ENCODE results near the gene SLC12A2. TPM values are rescaled to one million over a fixed set of nuclear protein-coding genes. Genes with fewer than 3 reads are reported as not detected.

SLC12A2 gene
- polyA plus RNA-seq, 1 donor (not counting 4 experiments of a cell fraction or from before 2014, with no cell fraction given), result 15.5 TPM

GRCh38 chr5:128146671-128147070 lies 63.1 kb downstream of the SLC12A2 start:
- TF ChIP-seq CTCF (optimal IDR thresholded peaks at IDR 0.05 in 1 of 3, IDR thresholded peaks at IDR 0.05 in 1 of 3, conservative IDR thresholded peaks at IDR 0.05 in 1 of 3; ENCODE audit: extremely low read depth in 1 of 3, insufficient read depth in 2 of 3, low read length in 3 of 3), result no peak
- TF ChIP-seq EZH2 (IDR thresholded peaks at IDR 0.05; ENCODE audit: low read length), result no peak
- Histone ChIP-seq H3K9me3 (ENCODE audit: control insufficient read depth, low read depth, low read length) (no peaks in the 10 kb centered on the region), H3K4me3 (ENCODE audit: control insufficient read depth in 2 of 3, extremely low read depth in 1 of 3, insufficient read depth in 2 of 3, low read depth in 1 of 3, low read length in 3 of 3) (no peak overlapping the region), H3K9me1 (ENCODE audit: control insufficient read depth, extremely low read depth, insufficient read depth, low read length) (no peaks in the 10 kb centered on the region), H4K20me1 (ENCODE audit: control insufficient read depth, extremely low read depth, insufficient read depth, low read length) (no peaks in the 10 kb centered on the region), H3K36me3 (ENCODE audit: control insufficient read depth in 2 of 2, extremely low read depth in 1 of 2, insufficient read depth in 2 of 2, low read length in 2 of 2) (peaks cover 0 to under 1% of the 10 kb centered on the region in 2 experiments), H2AFZ (ENCODE audit: control insufficient read depth, low read length) (no peak overlapping the region), H3K9ac (ENCODE audit: control insufficient read depth, extremely low read depth, insufficient read depth, low read length) (no peak overlapping the region), H3K79me2 (ENCODE audit: control insufficient read depth, insufficient read depth, low read length) (no peaks in the 10 kb centered on the region), H3K4me2 (ENCODE audit: control insufficient read depth, extremely low read depth, insufficient read depth, low read depth, low read length) (no peak overlapping the region), H3K27ac (ENCODE audit: control insufficient read depth, insufficient read depth, low read length) (no peak overlapping the region), H3K27me3 (ENCODE audit: control insufficient read depth, extremely low read depth, insufficient read depth, low read length) (no peaks in the 10 kb centered on the region), H3K4me1 (ENCODE audit: control insufficient read depth, extremely low read depth, insufficient read depth, low read length) (no peaks in the 10 kb centered on the region)
- FAIRE-seq (peak; percentile 9), DNase-seq (ENCODE audit: low read depth, low spot score) (no peak)
- dilution Hi-C loops (cut with MboI; ENCODE audit: extremely low pct_ligation_motif_present, low sequenced_read_pairs), result no loop called here

- H3K4me1 ChIP-seq (ENCODE audit: control insufficient read depth, extremely low read depth, insufficient read depth, low read length), result no peaks in the 10 kb centered on the region
- FAIRE-seq (no peak), DNase-seq (ENCODE audit: low read depth, low spot score) (no peak)
- H3K9me3 ChIP-seq (ENCODE audit: control insufficient read depth, low read depth, low read length), result no peaks in the 10 kb centered on the region
- no peak for TF ChIP-seq CTCF (optimal IDR thresholded peaks at IDR 0.05 in 1 of 3, IDR thresholded peaks at IDR 0.05 in 1 of 3, conservative IDR thresholded peaks at IDR 0.05 in 1 of 3; ENCODE audit: extremely low read depth in 1 of 3, insufficient read depth in 2 of 3, low read length in 3 of 3)
- no peak for TF ChIP-seq EZH2 (IDR thresholded peaks at IDR 0.05; ENCODE audit: low read length)
- H3K27me3 ChIP-seq (ENCODE audit: control insufficient read depth, extremely low read depth, insufficient read depth, low read length), result no peaks in the 10 kb centered on the region
- no peak overlapping the region for H3K27ac ChIP-seq (ENCODE audit: control insufficient read depth, insufficient read depth, low read length)
- dilution Hi-C loops (cut with MboI; ENCODE audit: extremely low pct_ligation_motif_present, low sequenced_read_pairs), result no loop called here
- no peak overlapping the region for H3K9ac ChIP-seq (ENCODE audit: control insufficient read depth, extremely low read depth, insufficient read depth, low read length)
- no peak overlapping the region for H3K4me2 ChIP-seq (ENCODE audit: control insufficient read depth, extremely low read depth, insufficient read depth, low read depth, low read length)
- H3K79me2 ChIP-seq (ENCODE audit: control insufficient read depth, insufficient read depth, low read length), result no peaks in the 10 kb centered on the region
- H3K9me1 ChIP-seq (ENCODE audit: control insufficient read depth, extremely low read depth, insufficient read depth, low read length), result no peaks in the 10 kb centered on the region
- H4K20me1 ChIP-seq (ENCODE audit: control insufficient read depth, extremely low read depth, insufficient read depth, low read length), result no peaks in the 10 kb centered on the region
- H3K4me3 ChIP-seq (ENCODE audit: control insufficient read depth in 2 of 3, extremely low read depth in 1 of 3, insufficient read depth in 2 of 3, low read depth in 1 of 3, low read length in 3 of 3), result no peak overlapping the region
- H2AFZ ChIP-seq (ENCODE audit: control insufficient read depth, low read length), result no peak overlapping the region
- H3K36me3 ChIP-seq (ENCODE audit: control insufficient read depth in 2 of 2, extremely low read depth in 1 of 2, insufficient read depth in 2 of 2, low read length in 2 of 2), result peaks cover 4 to 8% of the 10 kb centered on the region in 2 experiments
Measured at GRCh38 chr5:128154943-128155342, 71.4 kb downstream of the SLC12A2 start.

Data from keratinocyte (primary cell).